K562 (cell line): ENCODE results near the gene LDB2. TPM values are rescaled to one million over a fixed set of nuclear protein-coding genes. Genes with fewer than 3 reads are reported as not detected.

Experiments
- ATAC-seq: fragments of 200-7000 bp; cut with Tn5 transposase; 3 replicates; pipeline ENCODE4 v1.9.1; 2020; ENCODE audit warnings: moderate library complexity
- BruUV-seq: library from RNA; stranded (reverse); fragments of 400-500 nt; replicated peaks from 2 replicates; lab custom pipeline; 2021; lab: Mats Ljungman, UMichigan
- CTCF ChIA-PET: fragments of 300-600 bp; formaldehyde crosslinking; extraction: SDS; loops from one replicate; lab custom pipeline; 2021; ENCODE audit warnings: low intra/inter-chr PET ratio; lab: Yijun Ruan, JAX
- POLR2A ChIA-PET: fragments of 300-600, 350-650 bp; sonication (Branson Sonifier 250); formaldehyde crosslinking; extraction: SDS; loops from one replicate; lab custom pipeline; 2021; ENCODE audit warnings: antibody characterized with exemption, inconsistent platforms; lab: Yijun Ruan, JAX
- DNase-seq, 4 experiments: peaks; one replicate each; pipeline versions ENCODE4 v3.0.0 to v3.0.0-alpha.2; 2011 to 2018; ENCODE audit warnings: low spot score in 3 of 4, mixed read lengths in 3 of 4; ENCODE audit errors: extremely low read depth in 1 of 4
- FAIRE-seq: peaks from 2 replicates; lab custom pipeline; 2011; peaks lifted over from hg19 to GRCh38; lab: Jason Lieb, UNC
- H2AFZ ChIP-seq: 2 replicates; pipeline ENCODE4 v1.6.0; 2011; ENCODE audit warnings: low read depth, low read length, control low read depth, inconsistent platforms
- H3K27ac ChIP-seq: fragments of 200-600 bp; 3 replicates; pipeline ENCODE4 v1.8.0; 2011; ENCODE audit warnings: low read depth, mild to moderate bottlenecking, control low read depth, inconsistent platforms, low read length, moderate library complexity, mixed read lengths; ENCODE audit errors: extremely low read depth
- H3K27me3 ChIP-seq, 2 experiments: fragments of 300-600 bp in 1 of 2; 2 replicates in 1 of 2; 3 replicates in 1 of 2; pipeline versions ENCODE4 v1.6.0 to v1.8.0; 2011; ENCODE audit warnings: inconsistent platforms in 2 of 2, low read length in 2 of 2, mild to moderate bottlenecking in 1 of 2, mixed read lengths in 1 of 2, moderate library complexity in 1 of 2; ENCODE audit not compliant: control insufficient read depth in 2 of 2, insufficient read depth in 2 of 2
- H3K36me3 ChIP-seq: fragments of 300-600 bp; 3 replicates; pipeline ENCODE4 v1.8.0; 2011; ENCODE audit warnings: mild to moderate bottlenecking, low read length, inconsistent platforms; ENCODE audit not compliant: control insufficient read depth, insufficient read depth
- H3K4me1 ChIP-seq, 2 experiments: fragments of 200-600 bp in 1 of 2; replicated peaks in 1 of 2; 2 replicates in 1 of 2; 3 replicates in 1 of 2; pipeline versions ENCODE4 v1.5.1 to v1.8.0; 2011; ENCODE audit warnings: inconsistent platforms in 2 of 2, low read length in 2 of 2, mild to moderate bottlenecking in 1 of 2, mixed read lengths in 1 of 2, moderate library complexity in 1 of 2; ENCODE audit not compliant: control insufficient read depth in 2 of 2, insufficient read depth in 2 of 2
- H3K4me2 ChIP-seq: 2 replicates; pipeline ENCODE4 v1.6.1; 2011; ENCODE audit warnings: low read length, control low read depth, inconsistent platforms, mixed read lengths; ENCODE audit not compliant: insufficient read depth
- H3K4me3 ChIP-seq: fragments of 200-600 bp; sonication (generic), shearing (Covaris generic); 2 replicates; pipeline ENCODE4 v1.5.1; 2016; ENCODE audit warnings: control low read depth, inconsistent platforms
- H3K79me2 ChIP-seq: fragments of 200-600 bp; 3 replicates; pipeline ENCODE4 v1.8.0; 2011; ENCODE audit warnings: low read length, inconsistent platforms; ENCODE audit not compliant: control insufficient read depth, insufficient read depth
- H3K9ac ChIP-seq, 2 experiments: 2 replicates each; pipeline versions ENCODE4 v1.6.0 to v1.6.1; 2011; ENCODE audit warnings: low read depth in 2 of 2, low read length in 2 of 2, control low read depth in 1 of 2, inconsistent platforms in 1 of 2, mild to moderate bottlenecking in 1 of 2, mixed read lengths in 1 of 2; ENCODE audit not compliant: insufficient read depth in 1 of 2
- H3K9me1 ChIP-seq: one replicate; pipeline ENCODE4 v1.6.0; 2011; ENCODE audit warnings: inconsistent platforms, mild to moderate bottlenecking, low read length, moderate library complexity; ENCODE audit not compliant: control insufficient read depth, insufficient read depth
- H3K9me3 ChIP-seq: replicated peaks from 2 replicates; pipeline ENCODE4 v1.5.1; 2011; ENCODE audit warnings: low read depth, low read length, inconsistent platforms; ENCODE audit not compliant: control insufficient read depth, insufficient read depth
- H4K20me1 ChIP-seq: replicated peaks from 2 replicates; pipeline ENCODE4 v1.6.1; 2011; ENCODE audit warnings: low read length, inconsistent platforms, mixed read lengths; ENCODE audit not compliant: control insufficient read depth, insufficient read depth
- ARID3B ChIP-seq: fragments of 250-450 bp; sonication (Bioruptor Pico); IDR thresholded peaks from 2 replicates; pipeline ENCODE4 v1.4.0; 2020; ENCODE audit warnings: borderline replicate concordance
- MCM3 ChIP-seq: fragments of 450-650 bp; IDR thresholded peaks from 2 replicates; pipeline ENCODE4 v1.6.1; 2016
- MYC ChIP-seq, 2 experiments: fragments of 250-450 bp in 1 of 2; sonication (Bioruptor Pico) in 1 of 2; IDR thresholded peaks; 2 replicates each; pipeline versions ENCODE4 v1.5.1 to v1.6.1; 2012 to 2021; ENCODE audit warnings: low read depth in 2 of 2, borderline replicate concordance in 1 of 2, improper control_type of control experiment in 1 of 2, low read length in 1 of 2, mild to moderate bottlenecking in 1 of 2, moderate library complexity in 1 of 2
- NR0B1 ChIP-seq: fragments of 450-650 bp; IDR thresholded peaks from one replicate; pipeline ENCODE4 v1.6.1; 2018; ENCODE audit warnings: mild to moderate bottlenecking, moderate library complexity; ENCODE audit not compliant: partially characterized antibody
- SMAD1 ChIP-seq: fragments of 150-350 bp; IDR thresholded peaks from 2 replicates; pipeline ENCODE4 v1.6.1; 2014; ENCODE audit warnings: low read length, low read depth; ENCODE audit not compliant: partially characterized antibody
- TAF9B ChIP-seq: fragments of 450-650 bp; IDR thresholded peaks from 2 replicates; pipeline ENCODE4 v1.6.1; 2018; ENCODE audit warnings: mild to moderate bottlenecking; ENCODE audit not compliant: partially characterized antibody
- ZBTB8A ChIP-seq: fragments of 450-650 bp; IDR thresholded peaks from 2 replicates; pipeline ENCODE4 v1.6.1; 2018; ENCODE audit warnings: mild to moderate bottlenecking, moderate library complexity; ENCODE audit not compliant: partially characterized antibody
- ZNF24 ChIP-seq: fragments of 450-650 bp; IDR thresholded peaks from 2 replicates; pipeline ENCODE4 v1.6.1; 2016
- WGBS: fragments of 100-300 bp; shearing (Covaris generic); methylation state at CpG from one replicate; pipeline ENCODE4 v1.1.6; 2016; ENCODE audit warnings: low coverage, mixed read lengths; ENCODE audit not compliant: insufficient coverage; ENCODE audit errors: missing lambda C conversion rate; 5-methylcytosine and 5-hydroxymethylcytosine counted together
- in situ Hi-C: fragments of 300-500 bp; cut with MboI; formaldehyde crosslinking; loops from 4 replicates; pipeline ENCODE4 v1.15.0; 2018; ENCODE audit warnings: inconsistent platforms, mixed read lengths
- intact Hi-C: fragments of 100-400 bp; cut with micrococcal nuclease; formaldehyde crosslinking; loops from 2 replicates; pipeline ENCODE4 v1.14.2; 2022
- polyA plus RNA-seq, 8 experiments: library from polyadenylated mRNA; depleted of rRNA in 4 of 8; stranded (reverse) in 5 of 8; unstranded in 3 of 8; fragments of >200 nt; fragmentation: Nextera tagmentation in 2 of 8; fragmentation: Illumina TruSeq in 1 of 8; extraction: Ambion mirVana in 2 of 8; extraction: Trizol in 1 of 8; gene quantifications; 2 replicates each; pipeline versions ENCODE4 v1.2.1 to v1.2.3, GENCODE V29; 2011 to 2014; ENCODE audit warnings: inconsistent platforms in 1 of 8, missing spikeins in 1 of 8
- total RNA-seq, 7 experiments: library from RNA; depleted of rRNA in 6 of 7; stranded (reverse); fragments of >200 nt in 6 of 7; fragmentation: Illumina TruSeq in 2 of 7; extraction: Trizol in 2 of 7; gene quantifications; 2 replicates each; pipeline versions ENCODE4 v1.2.1 to v1.2.3, GENCODE V29; 2011 to 2021; ENCODE audit warnings: low replicate concordance in 1 of 7

LDB2 gene
- total and polyA plus RNA-seq, 9 of the 15 experiments (the other 6 are each of a cell fraction or from before 2014, with no cell fraction given), result 0.10 to 0.20 TPM; not detected in 7

GRCh38 chr4:16686195-16686594, 212.2 kb downstream of the LDB2 start:
- TF ChIP-seq ZNF24, result no peak
- TF ChIP-seq MYC (IDR thresholded peaks at IDR 0.05; ENCODE audit: low read depth, low read length), result no peak
- no peak for TF ChIP-seq MYC (CRISPR knock-in tag; IDR thresholded peaks at IDR 0.05; ENCODE audit: borderline replicate concordance, low read depth)
- TF ChIP-seq, all 486 proteins: peak for 0
- Histone ChIP-seq H3K27me3 (no peaks in the 10 kb centered on the region), H3K4me3 (no peak overlapping the region), H4K20me1 (no peaks in the 10 kb centered on the region), H2AFZ (no peak overlapping the region), H3K4me1 (no peaks in the 10 kb centered on the region), H3K27ac (no peak overlapping the region), H3K4me2 (no peak overlapping the region), H3K9ac (no peak overlapping the region), H3K79me2 (no peaks in the 10 kb centered on the region), H3K36me3 (no peaks in the 10 kb centered on the region), H3K9me3 (no peaks in the 10 kb centered on the region), H3K9me1 (no peaks in the 10 kb centered on the region)
- intact Hi-C loops (no loop called here), in situ Hi-C loops (no loop called here)
- BruUV-seq, result no TSS peak
- ATAC-seq, result no peak
- CTCF ChIA-PET, result interaction anchor here (0.6 kb wide), 1 partner anchor 655 kb away, joined by 4 read pairs; no protein-coding TSS in a partner anchor
- DNase-seq, result no peak
- POLR2A ChIA-PET, result no interaction called here
- no peak for FAIRE-seq
- 0% methylated on average over 2 of the region's 2 CpGs for WGBS

- POLR2A ChIA-PET, result no interaction called here
- Histone ChIP-seq H3K27me3 (no peaks in the 10 kb centered on the region), H3K79me2 (no peaks in the 10 kb centered on the region), H3K9me3 (no peaks in the 10 kb centered on the region), H3K27ac (no peak overlapping the region), H4K20me1 (no peaks in the 10 kb centered on the region), H3K36me3 (no peaks in the 10 kb centered on the region), H3K9me1 (no peaks in the 10 kb centered on the region), H3K4me2 (no peak overlapping the region), H2AFZ (no peak overlapping the region), H3K4me3 (no peak overlapping the region), H3K9ac (no peak overlapping the region), H3K4me1 (no peaks in the 10 kb centered on the region)
- ATAC-seq, result no peak
- CTCF ChIA-PET, result no interaction called here
- 0% methylated on average over 8 of the region's 8 CpGs for WGBS
- DNase-seq, result no peak
- intact Hi-C loops, result no loop called here
- BruUV-seq, result no TSS peak
- no peak for FAIRE-seq
- in situ Hi-C loops, result no loop called here
- TF ChIP-seq MCM3, result no peak
- TF ChIP-seq ZBTB8A, result no peak
- TF ChIP-seq ARID3B, result no peak
- no peak for TF ChIP-seq NR0B1
- no peak for TF ChIP-seq SMAD1
- TF ChIP-seq TAF9B, result no peak
Observed at GRCh38 chr4:16685536-16685935, 212.9 kb downstream of the LDB2 start.
